ENCODE data around the gene CTRB1.
A peak's percentile ranks its signal among the peaks of the same experiment; 100 is the strongest.

CTRB1 gene

DNA sequence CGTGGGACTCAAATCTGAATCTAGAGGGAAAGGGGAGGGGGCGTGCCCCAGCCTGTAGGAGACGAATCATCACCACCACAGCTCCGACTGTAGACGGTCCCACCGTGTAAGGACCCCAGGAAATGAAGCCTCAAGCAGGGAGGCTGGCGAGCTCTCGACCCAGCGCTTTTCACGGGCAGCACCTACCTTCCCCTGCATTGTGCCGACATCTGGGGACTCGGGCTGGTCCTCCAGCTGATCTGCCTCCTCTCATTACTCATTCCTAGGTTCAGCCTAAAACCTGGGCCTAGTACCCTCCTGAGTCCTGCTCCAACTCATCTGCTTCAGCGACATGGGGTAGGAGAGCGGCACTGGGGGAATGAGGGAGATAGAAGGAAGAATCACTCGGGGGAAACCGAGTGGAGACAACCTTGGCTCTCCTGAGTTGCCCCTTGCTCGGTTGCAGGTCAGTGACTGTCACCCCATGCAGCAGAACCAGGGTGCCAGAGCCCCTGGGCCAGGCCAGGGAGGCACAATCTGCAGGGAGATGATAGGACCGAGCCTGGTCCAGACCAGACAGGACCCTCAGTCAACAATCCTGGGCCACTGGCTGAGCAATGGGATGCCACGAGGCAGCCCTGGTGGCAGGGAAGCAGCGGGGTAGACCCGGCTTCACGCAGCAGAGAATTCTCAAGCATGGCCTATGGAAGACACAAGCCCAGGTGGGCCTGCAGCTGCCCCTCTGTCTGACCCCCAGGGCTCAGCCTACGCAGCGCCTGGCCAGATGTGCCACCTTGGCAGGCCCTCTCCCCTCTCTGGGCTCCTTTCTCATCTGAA, 33.5 kb downstream of the CTRB1 start:
- TF ChIP-seq RAD21 (IDR thresholded peaks at IDR 0.05; ENCODE audit: low read depth) (no peak), NFIC (IDR thresholded peaks at IDR 0.05) (no peak), YY1 (IDR thresholded peaks at IDR 0.05; ENCODE audit: low read depth) (no peak), EGR1 (IDR thresholded peaks at IDR 0.05) (no peak), TCF12 (IDR thresholded peaks at IDR 0.05; ENCODE audit: low read depth) (no peak), EP300 (IDR thresholded peaks at IDR 0.05; ENCODE audit: borderline replicate concordance) (no peak), REST (IDR thresholded peaks at IDR 0.05; ENCODE audit: low read depth) (no peak), FOXM1 (IDR thresholded peaks at IDR 0.05; ENCODE audit: borderline replicate concordance, low read depth) (no peak), CREB1 (IDR thresholded peaks at IDR 0.05; ENCODE audit: low read depth) (no peak), ZBTB7A (IDR thresholded peaks at IDR 0.05; ENCODE audit: low read depth) (no peak), TEAD4 (IDR thresholded peaks at IDR 0.05) (no peak), TAF1 (IDR thresholded peaks at IDR 0.05; ENCODE audit: low read depth) (no peak), CEBPB (IDR thresholded peaks at IDR 0.05) (no peak)
- TF ChIP-seq, protein P1, sequence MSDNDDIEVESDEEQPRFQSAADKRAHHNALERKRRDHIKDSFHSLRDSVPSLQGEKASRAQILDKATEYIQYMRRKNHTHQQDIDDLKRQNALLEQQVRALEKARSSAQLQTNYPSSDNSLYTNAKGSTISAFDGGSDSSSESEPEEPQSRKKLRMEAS (IDR thresholded peaks at IDR 0.05) = no peak
- TF ChIP-seq, protein P2, sequence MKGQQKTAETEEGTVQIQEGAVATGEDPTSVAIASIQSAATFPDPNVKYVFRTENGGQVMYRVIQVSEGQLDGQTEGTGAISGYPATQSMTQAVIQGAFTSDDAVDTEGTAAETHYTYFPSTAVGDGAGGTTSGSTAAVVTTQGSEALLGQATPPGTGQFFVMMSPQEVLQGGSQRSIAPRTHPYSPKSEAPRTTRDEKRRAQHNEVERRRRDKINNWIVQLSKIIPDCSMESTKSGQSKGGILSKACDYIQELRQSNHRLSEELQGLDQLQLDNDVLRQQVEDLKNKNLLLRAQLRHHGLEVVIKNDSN (IDR thresholded peaks at IDR 0.05) = no peak

GRCh38 chr16:75252946-75253911, 34.4 kb downstream of the CTRB1 start:
- no peak for TF ChIP-seq CEBPB (IDR thresholded peaks at IDR 0.05)
- no peak for TF ChIP-seq EGR1 (IDR thresholded peaks at IDR 0.05)
- TF ChIP-seq TEAD4 (IDR thresholded peaks at IDR 0.05) = no peak
- TF ChIP-seq CREB1 (IDR thresholded peaks at IDR 0.05; ENCODE audit: low read depth) = no peak
- TF ChIP-seq ZBTB7A (IDR thresholded peaks at IDR 0.05; ENCODE audit: low read depth) = no peak
- no peak for TF ChIP-seq FOXM1 (IDR thresholded peaks at IDR 0.05; ENCODE audit: borderline replicate concordance, low read depth)
- TF ChIP-seq TAF1 (IDR thresholded peaks at IDR 0.05; ENCODE audit: low read depth) = no peak
- no peak for TF ChIP-seq EP300 (IDR thresholded peaks at IDR 0.05; ENCODE audit: borderline replicate concordance)
- no peak for TF ChIP-seq NFIC (IDR thresholded peaks at IDR 0.05)
- TF ChIP-seq TCF12 (IDR thresholded peaks at IDR 0.05; ENCODE audit: low read depth) = no peak
- no peak for TF ChIP-seq RAD21 (IDR thresholded peaks at IDR 0.05; ENCODE audit: low read depth)
- TF ChIP-seq REST (IDR thresholded peaks at IDR 0.05; ENCODE audit: low read depth) = no peak
- no peak for TF ChIP-seq YY1 (IDR thresholded peaks at IDR 0.05; ENCODE audit: low read depth)

- TF ChIP-seq TCF12 (IDR thresholded peaks at IDR 0.05; ENCODE audit: low read depth) = no peak
- TF ChIP-seq, protein P1 (IDR thresholded peaks at IDR 0.05) = 0 out of 2 replicates have a peak, but pooled peaks have one; percentile 15
These were observed 35.6 kb downstream of the CTRB1 start for GRCh38 chr16:75254359-75254837.

DNA sequence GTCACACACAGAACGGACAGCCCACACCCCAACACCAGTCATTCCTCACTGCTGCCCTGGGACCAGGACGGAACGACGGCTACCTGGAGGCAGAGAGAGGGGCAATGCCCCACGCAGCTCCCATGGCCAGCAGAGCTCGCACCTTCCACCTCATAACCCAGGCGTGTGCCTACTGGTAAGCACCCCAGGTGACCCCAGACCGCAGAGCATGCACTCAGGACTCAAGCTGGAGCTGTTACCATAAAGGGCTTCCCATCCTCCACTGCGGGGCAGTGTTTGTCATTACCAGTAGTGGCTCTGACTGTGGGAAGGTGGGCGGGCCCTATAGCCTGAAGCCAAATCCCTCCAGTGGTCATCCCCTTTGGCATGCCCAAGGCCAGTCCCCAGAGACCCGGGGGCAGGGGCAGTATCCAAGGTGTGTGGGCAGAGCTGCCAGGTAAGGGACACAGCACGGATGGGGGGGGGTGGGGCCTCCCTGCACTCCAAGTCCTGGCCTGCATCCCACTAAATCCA, 37.3 kb downstream of the CTRB1 start:
- TF ChIP-seq FOXM1 (IDR thresholded peaks at IDR 0.05; ENCODE audit: borderline replicate concordance, low read depth) (no peak), REST (IDR thresholded peaks at IDR 0.05; ENCODE audit: low read depth) (no peak), NFIC (IDR thresholded peaks at IDR 0.05) (no peak), EGR1 (IDR thresholded peaks at IDR 0.05) (no peak), EP300 (IDR thresholded peaks at IDR 0.05; ENCODE audit: borderline replicate concordance) (no peak), ZBTB7A (IDR thresholded peaks at IDR 0.05; ENCODE audit: low read depth) (no peak), TCF12 (IDR thresholded peaks at IDR 0.05; ENCODE audit: low read depth) (no peak)
- TF ChIP-seq, protein P1 (IDR thresholded peaks at IDR 0.05) = no peak

Data from Ishikawa (cell line).